IPS-18a (cell line): Measurements from ENCODE around the gene SIGLEC6.
A peak's percentile ranks its signal among the peaks of the same experiment; 100 is the strongest.

ENCODE experiments used
- H3K27ac ChIP-seq: one replicate; pipeline ENCODE4 v1.5.1; 2013; ENCODE audit warnings: low read length
- H3K27me3 ChIP-seq: one replicate; pipeline ENCODE4 v1.6.1; 2013; ENCODE audit warnings: mild to moderate bottlenecking, low read length; ENCODE audit not compliant: control insufficient read depth, insufficient read depth
- H3K36me3 ChIP-seq: one replicate; pipeline ENCODE4 v1.6.1; 2013; ENCODE audit warnings: low read depth, low read length; ENCODE audit not compliant: control insufficient read depth
- H3K4me1 ChIP-seq: one replicate; pipeline ENCODE4 v1.6.1; 2013; ENCODE audit warnings: low read depth, low read length; ENCODE audit not compliant: control insufficient read depth
- H3K4me3 ChIP-seq: one replicate; pipeline ENCODE4 v1.5.1; 2013; ENCODE audit warnings: low read length
- H3K9ac ChIP-seq: one replicate; pipeline ENCODE4 v1.6.1; 2013; ENCODE audit warnings: mild to moderate bottlenecking, low read length, moderate library complexity
- H3K9me3 ChIP-seq: one replicate; pipeline ENCODE4 v1.6.1; 2013; ENCODE audit warnings: low read depth, low read length; ENCODE audit not compliant: control insufficient read depth

The SIGLEC6 gene

DNA sequence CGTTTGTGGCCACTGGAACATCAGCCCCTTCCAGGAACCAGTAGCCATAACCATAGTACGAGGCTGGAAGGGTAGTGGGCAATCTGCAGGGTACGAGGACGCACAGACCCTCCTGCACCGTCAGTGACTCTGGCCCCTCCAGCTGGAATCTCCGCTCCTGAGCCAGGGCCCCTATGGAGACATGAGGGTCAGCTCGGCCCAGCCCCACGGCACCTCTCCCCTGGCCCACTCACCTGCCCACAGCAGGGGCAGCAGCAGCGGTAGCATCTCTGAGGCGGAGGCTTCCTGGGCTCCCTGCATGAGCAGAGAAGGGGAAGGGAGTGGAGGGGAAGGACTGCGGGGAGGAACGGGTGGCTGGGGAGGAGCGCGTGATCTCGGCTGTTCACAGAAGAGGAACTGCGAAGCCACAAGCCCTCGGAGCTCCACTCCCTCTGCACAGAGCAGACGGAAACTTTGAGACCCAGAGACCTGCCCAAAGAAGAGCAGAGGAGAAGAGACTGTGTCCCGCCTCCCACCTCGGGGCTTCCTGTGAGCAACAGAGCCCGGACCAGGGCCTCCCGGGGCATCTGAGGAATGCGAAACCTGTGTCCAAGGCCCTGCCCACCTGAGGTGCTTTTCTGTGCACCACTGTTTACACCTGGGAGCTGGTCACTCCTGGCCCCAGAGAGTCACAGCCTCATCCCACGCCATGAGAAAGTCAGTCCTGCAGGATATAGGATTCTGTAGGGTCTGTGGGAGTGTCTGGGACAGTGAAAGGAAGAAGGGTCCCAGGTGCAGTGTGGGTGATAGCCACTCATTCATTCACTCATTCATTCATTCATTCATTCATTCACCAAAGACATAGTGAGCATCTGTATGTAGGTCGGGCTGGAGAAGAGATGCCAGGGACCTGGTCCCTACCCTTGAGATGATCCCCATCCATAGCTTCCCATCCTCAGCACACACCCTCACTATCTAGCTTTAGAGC lies at the start of gene SIGLEC6:
Gene SIGLEC6, minus strand, starts transcription at position 322 of the 967 bp plus-strand sequence. Its CDS starts 22 bp downstream, at position 300.
- H3K9me3 ChIP-seq: no peaks in the 10 kb centered on the region
- H3K27ac ChIP-seq: no peak within 1 kb of the TSS
- no peak within 1 kb of the TSS for H3K4me3 ChIP-seq

DNA sequence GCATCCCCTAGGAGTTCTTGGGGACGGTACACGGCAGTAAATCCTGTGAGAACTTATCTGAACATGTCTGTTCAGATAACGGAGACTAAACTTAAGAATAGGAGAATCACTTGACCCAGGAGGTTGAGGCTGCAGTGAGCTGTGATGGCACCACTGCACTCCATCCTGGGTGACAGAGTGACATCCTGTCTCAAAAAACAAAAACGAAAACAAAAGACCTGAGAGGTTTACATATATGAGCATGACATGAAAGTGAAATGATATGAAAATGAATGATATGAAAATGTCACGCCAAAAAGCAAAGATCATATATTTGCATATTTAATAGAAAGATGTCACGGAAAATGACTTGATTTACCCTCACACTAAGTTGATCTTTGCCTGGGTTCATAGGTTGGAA lies 45.4 kb upstream of the SIGLEC6 start:
- Histone ChIP-seq H3K9ac (no peak overlapping the region), H3K36me3 (peaks cover 18% of the 10 kb centered on the region), H3K27me3 (no peaks in the 10 kb centered on the region), H3K9me3 (no peaks in the 10 kb centered on the region), H3K4me3 (no peak overlapping the region), H3K4me1 (peaks cover 3% of the 10 kb centered on the region), H3K27ac (no peak overlapping the region)

More for the DNA sequence above, at the start of gene SIGLEC6:
- no peak within 1 kb of the TSS for H3K9ac ChIP-seq
- no peaks in the 10 kb centered on the region for H3K4me1 ChIP-seq
- H3K36me3 ChIP-seq: no peaks in the 10 kb centered on the region
- H3K27me3 ChIP-seq: no peaks in the 10 kb centered on the region

- peaks cover 3% of the 10 kb centered on the region for H3K27me3 ChIP-seq
- peaks cover 5% of the 10 kb centered on the region for H3K4me1 ChIP-seq
- H3K9me3 ChIP-seq: no peaks in the 10 kb centered on the region
- no peak overlapping the region for H3K27ac ChIP-seq
- H3K36me3 ChIP-seq: peaks cover 9% of the 10 kb centered on the region
- H3K9ac ChIP-seq: no peak overlapping the region
- H3K4me3 ChIP-seq: no peak overlapping the region
Measured at GRCh38 chr19:51573331-51573730, 41.9 kb upstream of the SIGLEC6 start.

DNA sequence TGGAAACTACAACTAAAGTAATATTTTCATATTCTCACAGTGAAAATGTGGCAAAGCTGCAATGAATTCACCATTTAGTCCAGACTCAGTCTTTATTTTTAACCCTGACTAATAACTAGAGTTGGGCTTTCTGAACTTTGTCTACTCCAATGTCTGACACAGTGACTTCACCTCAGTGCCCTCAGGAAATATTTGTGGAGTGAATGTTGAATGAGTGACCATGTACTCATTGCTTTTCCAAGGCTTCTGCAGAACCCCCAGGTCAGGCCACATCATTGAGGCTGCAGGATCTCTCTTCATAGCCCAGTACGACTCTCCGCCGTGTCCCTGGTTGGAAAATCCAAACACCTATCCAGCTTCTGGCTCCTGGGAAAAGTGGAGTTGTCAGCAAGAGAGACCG lies 41.4 kb upstream of the SIGLEC6 start:
- Histone ChIP-seq H3K9me3 (no peaks in the 10 kb centered on the region), H3K4me3 (no peak overlapping the region), H3K4me1 (peaks cover 5% of the 10 kb centered on the region), H3K27ac (no peak overlapping the region), H3K27me3 (peaks cover 6% of the 10 kb centered on the region), H3K36me3 (peaks cover 9% of the 10 kb centered on the region), H3K9ac (no peak overlapping the region)

GRCh38 chr19:51572410-51572809 lies 40.9 kb upstream of the SIGLEC6 start:
- Histone ChIP-seq H3K4me3 (peak overlapping the region; percentile 88), H3K9ac (no peak overlapping the region), H3K27ac (no peak overlapping the region), H3K27me3 (peaks cover 11% of the 10 kb centered on the region), H3K36me3 (peaks cover 9% of the 10 kb centered on the region), H3K4me1 (peaks cover 5% of the 10 kb centered on the region), H3K9me3 (no peaks in the 10 kb centered on the region)

GRCh38 chr19:51571599-51571998 lies 40.1 kb upstream of the SIGLEC6 start:
- Histone ChIP-seq H3K9ac (peak overlapping the region; percentile 78), H3K4me3 (peak overlapping the region; percentile 88), H3K9me3 (no peaks in the 10 kb centered on the region), H3K27ac (no peak overlapping the region), H3K4me1 (peaks cover 5% of the 10 kb centered on the region), H3K36me3 (peaks cover 9% of the 10 kb centered on the region), H3K27me3 (peaks cover 15% of the 10 kb centered on the region)

- Histone ChIP-seq H3K4me1 (peaks cover 5% of the 10 kb centered on the region), H3K4me3 (peak within 1 kb of the TSS; percentile 88), H3K27me3 (peaks cover 15% of the 10 kb centered on the region), H3K9ac (peak within 1 kb of the TSS; percentile 78), H3K27ac (no peak within 1 kb of the TSS), H3K9me3 (no peaks in the 10 kb centered on the region), H3K36me3 (peaks cover 9% of the 10 kb centered on the region)
Measured at GRCh38 chr19:51570962-51571575, 39.6 kb upstream of the SIGLEC6 start, which contains the start of gene ZNF175. Gene ZNF175 (plus strand): TSS chr19:51571283. CDS start chr19:51573330, 2,047 bp downstream.

DNA sequence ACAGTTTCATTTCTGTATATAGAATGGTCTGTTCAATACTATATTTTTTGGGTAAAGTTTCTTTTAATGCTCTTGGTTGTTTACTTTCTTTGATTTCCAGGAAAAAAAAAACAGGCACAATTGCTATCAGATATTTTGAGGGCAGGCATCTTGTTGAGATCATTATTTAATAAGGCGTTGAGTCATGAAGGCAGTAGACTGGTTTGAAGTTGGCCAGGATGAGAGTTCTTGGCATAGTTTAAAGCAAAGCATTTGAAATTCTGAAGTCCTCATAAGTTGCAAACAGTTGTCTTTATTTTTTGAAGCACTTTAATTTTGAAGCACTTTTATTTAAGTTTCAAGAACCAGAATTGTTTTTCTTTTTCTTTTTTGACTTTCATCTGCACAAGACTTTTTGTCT lies 37.0 kb upstream of the SIGLEC6 start:
- Histone ChIP-seq H3K36me3 (peaks cover 5% of the 10 kb centered on the region), H3K27me3 (peaks cover 15% of the 10 kb centered on the region)

GRCh38 chr19:51567583-51567982 lies 36.1 kb upstream of the SIGLEC6 start:
- H3K36me3 ChIP-seq: no peaks in the 10 kb centered on the region
- no peak overlapping the region for H3K27ac ChIP-seq
- H3K4me3 ChIP-seq: no peak overlapping the region
- H3K9me3 ChIP-seq: no peaks in the 10 kb centered on the region
- peaks cover 15% of the 10 kb centered on the region for H3K27me3 ChIP-seq
- no peak overlapping the region for H3K9ac ChIP-seq
- H3K4me1 ChIP-seq: peaks cover 5% of the 10 kb centered on the region

More for the DNA sequence above, 37.0 kb upstream of the SIGLEC6 start:
- no peak overlapping the region for H3K9ac ChIP-seq
- H3K9me3 ChIP-seq: no peaks in the 10 kb centered on the region
- no peak overlapping the region for H3K4me3 ChIP-seq
- H3K27ac ChIP-seq: no peak overlapping the region
- H3K4me1 ChIP-seq: peaks cover 5% of the 10 kb centered on the region

DNA sequence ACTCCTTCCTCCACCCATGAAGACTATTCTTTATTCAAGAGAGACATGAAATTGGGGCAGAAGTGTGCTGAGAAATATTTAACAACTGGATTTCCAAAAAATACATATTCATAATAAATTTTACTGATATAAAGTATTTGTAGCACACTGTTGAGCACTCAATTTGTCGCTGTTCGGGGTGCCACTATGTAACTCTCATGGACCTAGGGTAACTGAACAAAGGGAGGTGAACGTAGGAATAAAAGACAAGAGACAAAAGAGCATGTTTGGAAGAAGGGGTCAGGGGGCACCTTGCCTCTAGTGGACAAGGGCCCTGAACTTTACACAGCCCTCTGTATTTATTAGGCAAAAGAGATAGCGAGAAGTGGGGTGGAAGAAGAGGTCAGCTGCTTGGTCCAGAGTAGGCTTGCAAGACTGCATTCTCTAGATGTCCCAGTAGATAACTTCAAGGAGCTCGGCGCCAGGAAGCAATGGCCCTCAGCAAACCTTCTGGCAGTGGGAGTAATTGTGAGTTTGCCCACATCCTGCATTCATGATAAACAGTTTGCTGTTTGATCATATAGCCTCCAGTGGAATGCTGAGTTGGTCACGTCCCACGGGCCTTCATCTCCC lies 35.1 kb upstream of the SIGLEC6 start:
- H3K4me3 ChIP-seq: no peak overlapping the region
- no peaks in the 10 kb centered on the region for H3K36me3 ChIP-seq
- H3K27me3 ChIP-seq: peaks cover 15% of the 10 kb centered on the region
- no peaks in the 10 kb centered on the region for H3K4me1 ChIP-seq
- no peaks in the 10 kb centered on the region for H3K9me3 ChIP-seq
- no peak overlapping the region for H3K27ac ChIP-seq
- no peak overlapping the region for H3K9ac ChIP-seq

GRCh38 chr19:51565583-51565982 lies 34.1 kb upstream of the SIGLEC6 start:
- Histone ChIP-seq H3K4me3 (no peak overlapping the region), H3K27ac (no peak overlapping the region), H3K4me1 (no peaks in the 10 kb centered on the region), H3K36me3 (no peaks in the 10 kb centered on the region), H3K9me3 (no peaks in the 10 kb centered on the region), H3K9ac (no peak overlapping the region), H3K27me3 (peaks cover 15% of the 10 kb centered on the region)
